ENCODE data around the gene LONP2.

DNA sequence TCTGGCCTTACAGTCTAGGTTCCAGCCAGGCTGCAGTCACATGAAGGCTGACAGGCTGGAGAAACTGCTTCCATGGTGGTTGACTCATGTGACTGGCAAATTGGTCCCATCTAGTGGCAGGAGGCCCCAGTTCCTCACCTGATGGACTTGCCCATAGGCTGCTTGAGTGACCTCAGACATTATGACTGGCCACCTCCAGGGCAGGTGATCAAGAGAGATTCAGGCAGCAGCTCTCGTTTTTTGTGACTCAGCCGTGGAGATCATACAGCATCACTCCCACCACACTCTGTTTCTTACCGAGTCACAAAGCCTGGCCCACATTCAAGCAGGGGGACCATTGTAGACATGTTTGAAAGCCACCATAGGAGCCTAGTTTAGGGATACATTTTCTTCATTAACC lies 106.6 kb downstream of the LONP2 start:
- TF ChIP-seq, protein P1, sequence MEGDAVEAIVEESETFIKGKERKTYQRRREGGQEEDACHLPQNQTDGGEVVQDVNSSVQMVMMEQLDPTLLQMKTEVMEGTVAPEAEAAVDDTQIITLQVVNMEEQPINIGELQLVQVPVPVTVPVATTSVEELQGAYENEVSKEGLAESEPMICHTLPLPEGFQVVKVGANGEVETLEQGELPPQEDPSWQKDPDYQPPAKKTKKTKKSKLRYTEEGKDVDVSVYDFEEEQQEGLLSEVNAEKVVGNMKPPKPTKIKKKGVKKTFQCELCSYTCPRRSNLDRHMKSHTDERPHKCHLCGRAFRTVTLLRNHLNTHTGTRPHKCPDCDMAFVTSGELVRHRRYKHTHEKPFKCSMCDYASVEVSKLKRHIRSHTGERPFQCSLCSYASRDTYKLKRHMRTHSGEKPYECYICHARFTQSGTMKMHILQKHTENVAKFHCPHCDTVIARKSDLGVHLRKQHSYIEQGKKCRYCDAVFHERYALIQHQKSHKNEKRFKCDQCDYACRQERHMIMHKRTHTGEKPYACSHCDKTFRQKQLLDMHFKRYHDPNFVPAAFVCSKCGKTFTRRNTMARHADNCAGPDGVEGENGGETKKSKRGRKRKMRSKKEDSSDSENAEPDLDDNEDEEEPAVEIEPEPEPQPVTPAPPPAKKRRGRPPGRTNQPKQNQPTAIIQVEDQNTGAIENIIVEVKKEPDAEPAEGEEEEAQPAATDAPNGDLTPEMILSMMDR (IDR thresholded peaks at IDR 0.05), result no peak
- TF ChIP-seq EZH2phosphoT487 (IDR thresholded peaks at IDR 0.05), result no peak
- no peak for TF ChIP-seq EZH2 (IDR thresholded peaks at IDR 0.05)

Measured in neural progenitor cell (in vitro differentiated cells).